SK-N-MC (cell line): Measurements from ENCODE around the gene RAB4B.
A peak's percentile ranks its signal among the peaks of the same experiment; 100 is the strongest.
"Not testable (repeated sequence)": the region's sequence is repeated elsewhere in the genome, so short reads cannot be mapped to it uniquely, and the experiment has no call there.

Experiments used
- DNase-seq: peaks from one replicate; pipeline ENCODE4 v3.0.0-alpha.2; 2011; ENCODE audit warnings: low read depth, low spot score
- H3K27ac ChIP-seq: fragments of 200-600 bp; sonication (generic); 2 replicates; pipeline ENCODE4 v1.5.1; 2016; ENCODE audit warnings: mixed run types
- H3K36me3 ChIP-seq: fragments of 200-600 bp; sonication (generic); 2 replicates; pipeline ENCODE4 v1.6.1; 2017; ENCODE audit warnings: antibody characterized with exemption, low read length, mixed read lengths; ENCODE audit not compliant: insufficient read depth
- H3K4me3 ChIP-seq: fragments of 200-600 bp; sonication (generic); 2 replicates; pipeline ENCODE4 v1.5.1; 2016
- H3K9ac ChIP-seq: fragments of 200-600 bp; sonication (generic); 2 replicates; pipeline ENCODE4 v1.8.0; 2017; ENCODE audit warnings: mixed run types, mixed read lengths; ENCODE audit not compliant: insufficient read length
- H3K9me3 ChIP-seq: fragments of 200-600 bp; sonication (generic); 2 replicates; pipeline ENCODE4 v1.6.1; 2017; ENCODE audit warnings: low read depth, mild to moderate bottlenecking, antibody characterized with exemption, low read length, moderate library complexity, mixed read lengths
- EZH2 ChIP-seq: fragments of 200-600 bp; sonication (generic); IDR thresholded peaks from one replicate; pipeline ENCODE4 v1.6.1; 2017; ENCODE audit warnings: antibody characterized with exemption
- FOXP2 ChIP-seq: optimal IDR thresholded peaks from 2 replicates; pipeline ENCODE3; 2011; ENCODE audit warnings: mild to moderate bottlenecking, moderate library complexity; ENCODE audit not compliant: insufficient read depth; ENCODE audit errors: extremely low read length, control extremely low read depth
- POLR2AphosphoS5 ChIP-seq: IDR thresholded peaks from 2 replicates; pipeline ENCODE4 v1.6.1; 2012; ENCODE audit warnings: mild to moderate bottlenecking, low read depth, low read length, borderline replicate concordance

Gene RAB4B

DNA sequence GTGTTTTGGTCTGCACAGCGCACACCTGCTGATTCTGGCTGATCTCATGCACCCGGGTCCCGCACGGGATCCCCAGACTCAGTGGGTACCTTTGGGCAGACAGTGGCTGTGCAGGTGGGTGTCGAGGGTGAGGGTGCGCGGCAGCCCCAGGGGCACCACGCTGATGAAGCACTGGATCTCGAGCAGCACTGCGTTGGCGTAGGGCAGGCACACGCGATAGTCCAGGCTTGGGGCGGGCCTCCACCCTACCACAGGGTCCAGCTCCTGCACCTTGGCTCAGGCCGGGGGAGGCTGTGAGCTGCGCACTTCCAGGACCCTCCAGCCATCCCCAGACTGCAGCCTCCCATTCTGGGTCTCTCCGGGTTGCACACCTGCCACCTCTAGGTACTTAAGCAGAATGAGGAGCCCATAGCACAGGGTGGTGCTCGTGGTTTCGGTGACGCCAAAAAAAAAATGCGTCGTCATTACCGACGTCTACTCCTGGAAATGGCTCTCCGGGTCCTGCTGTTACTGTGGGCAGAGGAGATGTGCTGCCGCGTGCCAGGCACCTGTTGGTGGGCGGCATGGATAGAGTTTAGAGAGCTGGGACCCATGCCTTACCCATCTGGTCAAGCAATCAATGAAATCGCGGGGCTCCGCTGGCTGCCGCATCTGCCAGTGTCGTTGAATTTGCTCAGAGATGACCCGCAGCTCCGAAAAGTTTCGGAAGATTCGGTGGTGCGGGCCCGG lies 31.5 kb downstream of the RAB4B start:
- H3K4me3 ChIP-seq = no peak overlapping the region
- H3K27ac ChIP-seq = no peak overlapping the region
- H3K9ac ChIP-seq = no peak overlapping the region
- H3K36me3 ChIP-seq = peaks cover 17% of the 10 kb centered on the region; the same call in 1 of the 2 replicates
- TF ChIP-seq POLR2AphosphoS5 (no peak), FOXP2 (no peak), EZH2 (no peak)
- no peaks in the 10 kb centered on the region for H3K9me3 ChIP-seq
- DNase-seq = no peak

DNA sequence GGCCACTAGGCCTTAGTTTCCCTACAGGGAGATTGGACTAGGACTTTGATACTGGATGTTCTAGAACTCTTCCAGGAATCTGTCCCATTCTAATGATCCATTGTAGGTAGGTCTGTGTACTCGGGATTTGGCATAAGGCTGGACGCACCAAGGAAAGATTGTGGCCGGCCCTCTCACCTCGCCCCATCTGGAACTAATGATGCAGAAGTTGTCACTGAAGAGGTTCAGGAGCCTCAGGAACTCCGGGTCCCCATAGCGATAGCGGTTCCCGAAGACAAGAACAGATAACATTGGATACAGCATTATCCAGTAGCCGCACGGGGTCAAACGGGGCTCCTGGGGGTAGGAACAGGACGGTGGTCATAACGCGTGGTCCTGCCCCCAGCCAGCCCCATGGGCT lies 32.1 kb downstream of the RAB4B start:
- no peak overlapping the region for H3K4me3 ChIP-seq
- DNase-seq = no peak
- H3K9me3 ChIP-seq = no peaks in the 10 kb centered on the region
- H3K9ac ChIP-seq = no peak overlapping the region
- no peak for TF ChIP-seq POLR2AphosphoS5
- no peak for TF ChIP-seq EZH2
- no peak for TF ChIP-seq FOXP2
- H3K36me3 ChIP-seq = peaks cover 16% of the 10 kb centered on the region; the same call in 1 of the 2 replicates
- no peak overlapping the region for H3K27ac ChIP-seq

DNA sequence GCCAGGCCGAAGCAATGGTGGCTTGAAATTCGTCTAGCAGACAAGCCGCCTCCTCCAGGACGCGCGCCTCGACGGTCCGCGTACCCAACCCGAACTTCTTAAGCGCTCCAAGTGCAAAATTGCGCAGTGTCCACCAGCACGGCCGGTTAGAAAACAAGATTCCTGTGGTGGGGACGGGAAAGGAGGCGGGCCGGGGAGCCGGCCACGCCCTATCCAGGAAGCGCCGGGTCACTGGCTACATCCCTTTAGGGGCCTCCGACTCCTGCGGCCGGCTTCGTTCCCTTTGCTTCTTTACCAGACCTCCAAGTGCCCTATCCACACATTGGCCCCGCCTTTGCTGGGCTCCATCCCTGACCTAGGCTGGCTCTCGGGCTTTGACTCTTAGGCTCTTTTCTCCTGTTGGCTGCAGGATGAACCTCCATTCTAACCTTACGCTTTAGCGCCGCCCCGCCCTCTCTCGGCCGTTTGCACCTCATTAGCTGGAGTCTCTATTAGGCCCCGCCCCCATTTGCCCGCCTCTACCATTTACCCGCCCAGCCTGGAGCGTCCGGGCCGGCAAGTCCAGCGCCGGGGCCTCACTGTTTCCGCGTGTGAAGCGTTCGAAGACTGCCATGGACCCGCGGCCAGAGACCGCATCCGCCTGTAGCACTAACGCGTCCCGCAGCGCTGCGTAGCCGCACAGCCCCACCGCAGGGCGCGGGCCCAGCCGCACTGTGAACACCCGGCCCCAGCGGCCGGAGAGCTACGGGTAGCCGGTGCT lies 32.8 kb downstream of the RAB4B start:
- H3K9ac ChIP-seq = peak overlapping the region; percentile 78
- peak overlapping the region; percentile 76 for H3K4me3 ChIP-seq
- DNase-seq, H3K9me3 ChIP-seq: not testable (repeated sequence)
- peaks cover 16% of the 10 kb centered on the region; the same call in 1 of the 2 replicates for H3K36me3 ChIP-seq
- 0 out of 2 replicates have a peak overlapping the region, but pooled peaks have one; percentile 2 for H3K27ac ChIP-seq

DNA sequence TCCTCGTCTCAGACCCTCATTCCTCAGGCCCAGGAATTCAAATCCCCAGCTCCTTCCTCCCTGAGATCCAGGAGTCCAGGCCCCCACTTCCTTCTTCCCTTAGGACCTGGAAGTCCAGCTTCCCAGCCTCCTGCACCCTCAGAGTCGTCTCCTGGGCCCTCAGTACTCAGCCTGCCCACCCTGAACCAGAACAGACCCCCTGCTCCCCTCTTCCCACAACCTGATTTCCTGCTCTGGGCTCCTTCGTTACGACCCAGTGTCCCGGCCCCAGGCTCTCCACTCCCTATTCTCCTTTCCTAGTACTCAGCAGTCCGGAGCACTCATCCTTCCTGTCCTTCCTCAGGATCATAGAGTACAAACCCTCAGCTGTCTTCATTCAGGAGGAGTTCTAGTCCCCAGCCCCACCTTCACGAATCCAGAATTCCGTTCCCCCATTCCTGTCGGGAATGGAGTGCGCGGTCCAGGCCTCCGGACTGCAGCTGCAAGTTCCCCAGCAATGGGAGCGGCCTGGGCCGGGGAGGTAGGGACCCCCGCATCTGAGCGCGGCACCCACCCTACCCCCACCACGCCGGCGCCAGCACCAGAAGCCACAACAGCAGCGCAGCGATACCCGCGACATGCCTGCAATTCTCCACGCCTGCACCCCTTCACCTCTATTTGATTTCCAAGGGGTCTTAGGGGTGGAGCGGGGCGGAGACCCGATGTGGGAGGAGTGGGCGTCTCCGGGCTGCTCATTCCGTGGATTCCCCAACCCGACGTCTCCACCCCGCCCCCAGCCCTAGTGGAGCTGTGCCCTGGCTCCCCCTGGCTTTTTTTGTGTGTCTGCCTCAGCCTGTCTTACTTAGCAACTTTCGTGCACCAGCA lies 33.7 kb downstream of the RAB4B start:
- Histone ChIP-seq H3K4me3 (peak overlapping the region; percentile 76), H3K27ac (peak overlapping the region; percentile 2; the same call in 1 of the 2 replicates), H3K9me3 (no peaks in the 10 kb centered on the region), H3K9ac (peak overlapping the region; percentile 78), H3K36me3 (peaks cover 16% of the 10 kb centered on the region; the same call in 1 of the 2 replicates)
- DNase-seq = no peak
- TF ChIP-seq FOXP2 (no peak), POLR2AphosphoS5 (peak; percentile 20), EZH2 (no peak)

GRCh38 chr19:40812571-40812970 lies 34.5 kb downstream of the RAB4B start:
- not testable (repeated sequence) for H3K9ac ChIP-seq, H3K36me3 ChIP-seq, DNase-seq, H3K9me3 ChIP-seq, H3K27ac ChIP-seq
- peak overlapping the region; percentile 76; the same call in 1 of the 2 replicates for H3K4me3 ChIP-seq

DNA sequence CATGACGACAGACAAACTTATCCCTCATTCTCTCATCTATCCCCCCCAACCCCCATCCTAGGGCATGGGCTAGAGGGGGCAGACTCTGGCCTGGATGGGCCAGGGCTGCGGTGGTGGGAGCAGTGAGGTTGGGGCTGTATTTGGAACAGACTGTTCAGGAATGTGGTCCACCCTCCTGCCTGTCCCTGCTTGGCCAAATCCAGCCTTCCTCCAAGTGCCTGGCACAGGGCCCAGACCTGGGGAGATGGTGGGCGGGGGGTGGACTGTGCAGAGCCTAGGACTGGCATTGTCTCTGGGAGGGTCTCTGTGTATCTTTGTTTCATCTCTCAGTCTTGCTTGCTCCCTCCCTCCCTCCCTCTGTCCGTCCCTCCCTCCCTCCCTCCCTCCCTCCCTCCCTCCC lies 35.1 kb downstream of the RAB4B start:
- no peaks in the 10 kb centered on the region for H3K9me3 ChIP-seq
- H3K36me3 ChIP-seq = peaks cover 3% of the 10 kb centered on the region; the same call in 1 of the 2 replicates
- DNase-seq = no peak
- no peak overlapping the region for H3K27ac ChIP-seq
- TF ChIP-seq POLR2AphosphoS5 (no peak), EZH2 (no peak), FOXP2 (no peak)
- no peak overlapping the region for H3K9ac ChIP-seq
- H3K4me3 ChIP-seq = no peak overlapping the region

DNA sequence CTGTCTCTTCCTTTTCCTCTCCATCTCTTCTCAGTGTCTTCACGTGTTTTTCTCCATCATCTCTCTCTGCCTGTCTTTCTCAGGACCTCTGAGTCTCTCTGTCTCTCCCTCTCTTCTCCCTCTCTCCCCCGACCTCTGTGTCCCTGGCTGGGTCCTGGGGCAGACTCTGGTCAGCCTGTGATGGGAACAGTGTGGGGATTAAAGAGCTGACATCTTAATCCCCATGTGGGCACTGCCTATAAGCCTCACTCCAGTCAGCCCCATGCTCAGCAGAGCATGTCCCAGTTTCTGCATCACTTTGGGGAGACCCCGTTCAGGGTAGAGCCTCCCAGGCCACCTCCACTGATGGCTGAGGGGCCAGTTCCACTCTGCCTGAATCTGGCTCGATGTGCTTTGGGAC lies 37.2 kb downstream of the RAB4B start:
- no peaks in the 10 kb centered on the region for H3K36me3 ChIP-seq
- no peak overlapping the region for H3K4me3 ChIP-seq
- no peak for DNase-seq
- H3K9me3 ChIP-seq = no peaks in the 10 kb centered on the region
- no peak for TF ChIP-seq POLR2AphosphoS5
- TF ChIP-seq FOXP2 = no peak
- no peak for TF ChIP-seq EZH2
- no peak overlapping the region for H3K27ac ChIP-seq
- H3K9ac ChIP-seq = no peak overlapping the region

- H3K9ac ChIP-seq, H3K4me3 ChIP-seq, H3K27ac ChIP-seq, DNase-seq, H3K36me3 ChIP-seq, H3K9me3 ChIP-seq: not testable (repeated sequence)
These were observed 40.7 kb downstream of the RAB4B start for GRCh38 chr19:40818480-40819399.

- DNase-seq, H3K4me3 ChIP-seq, H3K27ac ChIP-seq, H3K36me3 ChIP-seq, H3K9me3 ChIP-seq, H3K9ac ChIP-seq: not testable (repeated sequence)
These were observed 41.6 kb downstream of the RAB4B start for GRCh38 chr19:40819479-40820234.
